Neural progenitor cell (in vitro differentiated cells): ENCODE data around the gene BTRC.

Source experiments
- EZH2 ChIP-seq: fragments of 200-600 bp; sonication (generic); IDR thresholded peaks from 2 replicates; pipeline ENCODE4 v1.6.1; 2017; ENCODE audit warnings: antibody characterized with exemption, mild to moderate bottlenecking, moderate library complexity
- EZH2phosphoT487 ChIP-seq: fragments of 200-600 bp; sonication (generic); IDR thresholded peaks from 2 replicates; pipeline ENCODE4 v1.6.1; 2017; ENCODE audit warnings: antibody characterized with exemption
- TF ChIP-seq, protein P1 (sequence below): fragments of 200-600 bp; sonication (generic); IDR thresholded peaks from 2 replicates; pipeline ENCODE4 v1.5.1; 2017; ENCODE audit warnings: antibody characterized with exemption, mild to moderate bottlenecking

DNA sequence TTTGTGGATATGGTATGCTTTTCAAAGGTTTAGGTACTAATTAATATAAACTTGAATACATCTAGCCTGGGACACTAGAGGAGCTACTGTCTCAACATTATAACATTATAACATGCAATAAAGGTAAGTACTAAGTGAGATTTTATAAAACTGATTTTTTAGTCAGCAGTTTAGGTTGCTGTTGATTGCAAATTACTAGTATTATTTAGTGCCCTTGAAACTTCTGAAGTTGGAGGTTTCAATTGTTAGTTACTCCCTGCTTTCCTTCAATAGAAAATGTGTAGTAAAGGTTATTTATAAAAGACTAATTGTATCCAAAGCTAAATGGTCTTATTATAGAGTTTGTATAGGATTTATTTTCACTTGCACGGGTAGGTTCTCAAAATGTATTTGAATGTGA is 138.8 kb downstream of the BTRC start:
- TF ChIP-seq, protein P1, sequence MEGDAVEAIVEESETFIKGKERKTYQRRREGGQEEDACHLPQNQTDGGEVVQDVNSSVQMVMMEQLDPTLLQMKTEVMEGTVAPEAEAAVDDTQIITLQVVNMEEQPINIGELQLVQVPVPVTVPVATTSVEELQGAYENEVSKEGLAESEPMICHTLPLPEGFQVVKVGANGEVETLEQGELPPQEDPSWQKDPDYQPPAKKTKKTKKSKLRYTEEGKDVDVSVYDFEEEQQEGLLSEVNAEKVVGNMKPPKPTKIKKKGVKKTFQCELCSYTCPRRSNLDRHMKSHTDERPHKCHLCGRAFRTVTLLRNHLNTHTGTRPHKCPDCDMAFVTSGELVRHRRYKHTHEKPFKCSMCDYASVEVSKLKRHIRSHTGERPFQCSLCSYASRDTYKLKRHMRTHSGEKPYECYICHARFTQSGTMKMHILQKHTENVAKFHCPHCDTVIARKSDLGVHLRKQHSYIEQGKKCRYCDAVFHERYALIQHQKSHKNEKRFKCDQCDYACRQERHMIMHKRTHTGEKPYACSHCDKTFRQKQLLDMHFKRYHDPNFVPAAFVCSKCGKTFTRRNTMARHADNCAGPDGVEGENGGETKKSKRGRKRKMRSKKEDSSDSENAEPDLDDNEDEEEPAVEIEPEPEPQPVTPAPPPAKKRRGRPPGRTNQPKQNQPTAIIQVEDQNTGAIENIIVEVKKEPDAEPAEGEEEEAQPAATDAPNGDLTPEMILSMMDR, result no peak
- no peak for TF ChIP-seq EZH2
- no peak for TF ChIP-seq EZH2phosphoT487
